H9 (cell line): ENCODE data around the gene ZNF487. TPM values are rescaled to one million over a fixed set of nuclear protein-coding genes. Genes with fewer than 3 reads are reported as not detected.

Experiments
- DNase-seq: peaks from one replicate; pipeline ENCODE4 v3.0.0-alpha.2; 2017
- H2AFZ ChIP-seq: one replicate; pipeline ENCODE4 v1.6.1; 2013; ENCODE audit warnings: mild to moderate bottlenecking, low read length, control low read depth, moderate library complexity
- H2AK5ac ChIP-seq: 2 replicates; pipeline ENCODE4 v1.6.1; 2013; ENCODE audit warnings: low read length, control low read depth, mixed read lengths; ENCODE audit not compliant: insufficient read length
- H2BK120ac ChIP-seq: one replicate; pipeline ENCODE4 v1.6.1; 2013; ENCODE audit warnings: low read depth, mild to moderate bottlenecking, low read length, control low read depth, inconsistent platforms; ENCODE audit not compliant: poor library complexity, severe bottlenecking
- H2BK12ac ChIP-seq: 2 replicates; pipeline ENCODE4 v1.6.1; 2013; ENCODE audit warnings: low read length, control low read depth, mixed read lengths, low read depth; ENCODE audit not compliant: insufficient read length
- H2BK15ac ChIP-seq: 2 replicates; pipeline ENCODE4 v1.6.1; 2013; ENCODE audit warnings: low read depth, low read length, control low read depth
- H2BK20ac ChIP-seq: one replicate; pipeline ENCODE4 v1.6.1; 2013; ENCODE audit warnings: low read depth, mild to moderate bottlenecking, low read length, control low read depth, inconsistent platforms; ENCODE audit not compliant: poor library complexity, severe bottlenecking
- H2BK5ac ChIP-seq: 2 replicates; pipeline ENCODE4 v1.6.1; 2013; ENCODE audit warnings: low read length, control low read depth, mixed read lengths; ENCODE audit not compliant: insufficient read length
- H3K14ac ChIP-seq: 2 replicates; pipeline ENCODE4 v1.6.1; 2013; ENCODE audit warnings: low read length, control low read depth; ENCODE audit not compliant: insufficient read depth
- H3K18ac ChIP-seq: 2 replicates; pipeline ENCODE4 v1.6.1; 2013; ENCODE audit warnings: low read depth, mild to moderate bottlenecking, mixed read lengths, low read length, control low read depth; ENCODE audit not compliant: insufficient read length
- H3K23ac ChIP-seq: 2 replicates; pipeline ENCODE4 v1.6.1; 2013; ENCODE audit warnings: low read length, control low read depth, mixed read lengths, low read depth; ENCODE audit not compliant: insufficient read length
- H3K23me2 ChIP-seq: 2 replicates; pipeline ENCODE4 v1.6.1; 2013; ENCODE audit warnings: low read depth, mild to moderate bottlenecking, mixed read lengths, low read length, control low read depth; ENCODE audit not compliant: insufficient read length, poor library complexity, severe bottlenecking
- H3K27ac ChIP-seq: 2 replicates; pipeline ENCODE4 v1.5.1; 2013; ENCODE audit warnings: low read length, control low read depth, mixed read lengths, low read depth; ENCODE audit not compliant: insufficient read length
- H3K27me3 ChIP-seq: 2 replicates; pipeline ENCODE4 v1.6.1; 2013; ENCODE audit warnings: low read length, control low read depth, inconsistent platforms; ENCODE audit not compliant: insufficient read depth
- H3K4ac ChIP-seq: 2 replicates; pipeline ENCODE4 v1.6.1; 2013; ENCODE audit warnings: low read depth, mild to moderate bottlenecking, control low read depth, inconsistent platforms, low read length, moderate library complexity
- H3K4me1 ChIP-seq: 2 replicates; pipeline ENCODE4 v1.6.1; 2013; ENCODE audit warnings: low read length, control low read depth, inconsistent platforms; ENCODE audit not compliant: insufficient read depth
- H3K4me2 ChIP-seq: 2 replicates; pipeline ENCODE4 v1.6.1; 2013; ENCODE audit warnings: low read length, control low read depth, mixed read lengths; ENCODE audit not compliant: insufficient read length, insufficient read depth
- H3K56ac ChIP-seq: 2 replicates; pipeline ENCODE4 v1.6.1; 2013; ENCODE audit warnings: low read depth, mild to moderate bottlenecking, mixed read lengths, low read length, control low read depth; ENCODE audit not compliant: insufficient read length
- H3K79me1 ChIP-seq: 2 replicates; pipeline ENCODE4 v1.6.1; 2013; ENCODE audit warnings: low read depth, mild to moderate bottlenecking, moderate library complexity, low read length, control low read depth, inconsistent platforms; ENCODE audit not compliant: insufficient read depth, poor library complexity, severe bottlenecking
- H3K79me2 ChIP-seq: 2 replicates; pipeline ENCODE4 v1.6.1; 2013; ENCODE audit warnings: low read length, control low read depth, inconsistent platforms; ENCODE audit not compliant: insufficient read depth
- H3K9ac ChIP-seq: 2 replicates; pipeline ENCODE4 v1.6.1; 2013; ENCODE audit warnings: low read length, control low read depth, mixed read lengths; ENCODE audit not compliant: insufficient read length; ENCODE audit errors: extremely low read depth
- H3K9me3 ChIP-seq: one replicate; pipeline ENCODE4 v1.6.1; 2013; ENCODE audit warnings: low read depth, low read length, inconsistent platforms; ENCODE audit not compliant: control insufficient read depth
- H3T11ph ChIP-seq: one replicate; pipeline ENCODE4 v1.6.1; 2013; ENCODE audit warnings: mild to moderate bottlenecking, low read length, control low read depth, inconsistent platforms
- H4K20me1 ChIP-seq: one replicate; pipeline ENCODE4 v1.6.1; 2013; ENCODE audit not compliant: control insufficient read depth, insufficient read length, insufficient read depth
- H4K5ac ChIP-seq: 2 replicates; pipeline ENCODE4 v1.6.1; 2013; ENCODE audit warnings: low read depth, mild to moderate bottlenecking, mixed read lengths, low read length, control low read depth; ENCODE audit not compliant: insufficient read length
- H4K8ac ChIP-seq: replicated peaks from 2 replicates; pipeline ENCODE4 v1.6.1; 2013; ENCODE audit warnings: low read length, control low read depth, mixed read lengths, low read depth; ENCODE audit not compliant: insufficient read length
- H4K91ac ChIP-seq: 2 replicates; pipeline ENCODE4 v1.6.1; 2013; ENCODE audit warnings: low read depth, mild to moderate bottlenecking, moderate library complexity, mixed read lengths, low read length, control low read depth; ENCODE audit not compliant: insufficient read length
- H3K27ac Mint-ChIP-seq, 3 experiments: 2 replicates in 2 of 3; 3 replicates in 1 of 3; pipeline ENCODE4 v1.8.0; 2020 to 2021; ENCODE audit warnings: mixed read lengths in 3 of 3, mild to moderate bottlenecking in 1 of 3, moderate library complexity in 1 of 3
- H3K27me3 Mint-ChIP-seq: 2 replicates; pipeline ENCODE4 v1.8.0; 2021; ENCODE audit warnings: low read depth, mild to moderate bottlenecking, moderate library complexity, mixed read lengths
- H3K36me3 Mint-ChIP-seq, 3 experiments: 2 replicates in 2 of 3; 3 replicates in 1 of 3; pipeline ENCODE4 v1.8.0; 2020 to 2021; ENCODE audit warnings: low read depth in 3 of 3, mixed read lengths in 3 of 3; ENCODE audit not compliant: insufficient read depth in 1 of 3
- H3K4me1 Mint-ChIP-seq, 2 experiments: 2 replicates each; pipeline ENCODE4 v1.8.0; 2020; ENCODE audit warnings: mixed read lengths in 2 of 2
- H3K4me3 Mint-ChIP-seq, 2 experiments: 2 replicates in 1 of 2; 3 replicates in 1 of 2; pipeline ENCODE4 v1.8.0; 2020 to 2021; ENCODE audit warnings: mild to moderate bottlenecking in 2 of 2, mixed read lengths in 2 of 2, moderate library complexity in 1 of 2
- H3K9me3 Mint-ChIP-seq, 2 experiments: 2 replicates in 1 of 2; 3 replicates in 1 of 2; pipeline ENCODE4 v1.8.0; 2020; ENCODE audit warnings: mild to moderate bottlenecking in 2 of 2, mixed read lengths in 2 of 2, moderate library complexity in 1 of 2
- CTCF ChIP-seq: fragments of 200-600 bp; sonication (generic); conservative IDR thresholded peaks from 3 replicates; pipeline ENCODE4 v1.8.0; 2021; ENCODE audit warnings: antibody characterized with exemption, mild to moderate bottlenecking
- WGBS: extraction: QIAGEN DNeasy Blood & Tissue Kit; methylation state at CpG from one replicate; pipeline ENCODE4 v1.1.7; 2013; ENCODE audit warnings: missing lambda C conversion rate, low lambda C conversion rate, mixed read lengths; ENCODE audit not compliant: insufficient read length; ENCODE audit errors: extremely low coverage; 5-methylcytosine and 5-hydroxymethylcytosine counted together
- total RNA-seq: library from RNA; stranded (reverse); gene quantifications from 2 replicates; pipeline ENCODE4 v1.2.1, GENCODE V29; 2021

ZNF487 gene
- total RNA-seq, 1 experiment from 2014 or later, result 1.4 TPM

GRCh38 chr10:43427166-43427825, 9.6 kb upstream of the ZNF487 start:
- Histone ChIP-seq H3K27me3 (no peaks in the 10 kb centered on the region), H3K23ac (no peak overlapping the region), H3K79me1 (no peaks in the 10 kb centered on the region), H4K91ac (no peak overlapping the region), H3K18ac (no peak overlapping the region), H3K56ac (no peak overlapping the region), H3K23me2 (no peaks in the 10 kb centered on the region), H2AK5ac (no peak overlapping the region), H2BK12ac (no peak overlapping the region), H3K4me2 (no peak overlapping the region), H3K9ac (no peak overlapping the region), H3K14ac (no peak overlapping the region), H2BK5ac (no peak overlapping the region), H2AFZ (no peak overlapping the region), H3K79me2 (no peaks in the 10 kb centered on the region), H3K9me3 (no peaks in the 10 kb centered on the region), H3K4ac (no peak overlapping the region), H4K20me1 (no peaks in the 10 kb centered on the region), H4K5ac (no peak overlapping the region), H2BK120ac (no peak overlapping the region), H3T11ph (no peak overlapping the region), H3K27ac (no peak overlapping the region), H2BK20ac (no peak overlapping the region), H2BK15ac (no peak overlapping the region), H3K4me1 (no peaks in the 10 kb centered on the region), H4K8ac (no peak overlapping the region)
- peaks cover 3 to 4% of the 10 kb centered on the region in 2 experiments; a peak in 4 of 5 replicates for H3K9me3 Mint-ChIP-seq
- no peak for DNase-seq
- TF ChIP-seq CTCF, result no peak
- H3K4me1 Mint-ChIP-seq, result no peaks in the 10 kb centered on the region
- H3K36me3 Mint-ChIP-seq, result peaks cover 0 to 4% (median 0%) of the 10 kb centered on the region in 3 experiments; a peak in 1 of 7 replicates
- no peak overlapping the region for H3K27ac Mint-ChIP-seq
- H3K27me3 Mint-ChIP-seq, result no peaks in the 10 kb centered on the region; the same call in 1 of the 2 replicates
- WGBS, result no CpG with 5 or more reads among the region's 12 CpGs
- no peak overlapping the region for H3K4me3 Mint-ChIP-seq
